VCaP (cell line): Measurements from ENCODE around the gene ACBD5.

Experiments
- H3K27ac ChIP-seq: fragments of 450-650 bp; 2 replicates; pipeline ENCODE4 v1.5.1; 2017
- CTCF ChIP-seq: fragments of 450-650 bp; conservative IDR thresholded peaks from 2 replicates; pipeline ENCODE4 v1.5.1; 2017; ENCODE audit warnings: mild to moderate bottlenecking, moderate library complexity

ACBD5 gene

GRCh38 chr10:27253576-27253975 is 13.0 kb upstream of the ACBD5 start:
- H3K27ac ChIP-seq: no peak overlapping the region
- no peak for TF ChIP-seq CTCF

- peak overlapping the region; percentile 57 for H3K27ac ChIP-seq
- TF ChIP-seq CTCF: peak; percentile 85
Observed at GRCh38 chr10:27252267-27253000, 11.8 kb upstream of the ACBD5 start.

GRCh38 chr10:27251554-27251953 is 11.0 kb upstream of the ACBD5 start:
- no peak for TF ChIP-seq CTCF
- no peak overlapping the region for H3K27ac ChIP-seq

- no peak overlapping the region for H3K27ac ChIP-seq
- no peak for TF ChIP-seq CTCF
Observed at GRCh38 chr10:27248215-27248614, 7.6 kb upstream of the ACBD5 start.

GRCh38 chr10:27247441-27247840 is 6.8 kb upstream of the ACBD5 start:
- TF ChIP-seq CTCF: no peak

GRCh38 chr10:27247006-27247405 is 6.4 kb upstream of the ACBD5 start:
- no peak overlapping the region for H3K27ac ChIP-seq
- no peak for TF ChIP-seq CTCF

More at GRCh38 chr10:27247441-27247840, 6.8 kb upstream of the ACBD5 start:
- H3K27ac ChIP-seq: no peak overlapping the region

- no peak overlapping the region for H3K27ac ChIP-seq
- no peak for TF ChIP-seq CTCF
Observed at GRCh38 chr10:27245836-27246235, 5.2 kb upstream of the ACBD5 start.
